Activated naive CD4-positive, alpha-beta T cell treated with anti-CD3 and anti-CD28 coated beads, Interleukin-2, amount 50 U/mL, for 16 hours (primary cell): ENCODE results near the gene ZNF48.

Source experiments
- DNase-seq: peaks from one replicate; pipeline ENCODE4 v3.0.0-alpha.2; 2020

The ZNF48 gene

DNA sequence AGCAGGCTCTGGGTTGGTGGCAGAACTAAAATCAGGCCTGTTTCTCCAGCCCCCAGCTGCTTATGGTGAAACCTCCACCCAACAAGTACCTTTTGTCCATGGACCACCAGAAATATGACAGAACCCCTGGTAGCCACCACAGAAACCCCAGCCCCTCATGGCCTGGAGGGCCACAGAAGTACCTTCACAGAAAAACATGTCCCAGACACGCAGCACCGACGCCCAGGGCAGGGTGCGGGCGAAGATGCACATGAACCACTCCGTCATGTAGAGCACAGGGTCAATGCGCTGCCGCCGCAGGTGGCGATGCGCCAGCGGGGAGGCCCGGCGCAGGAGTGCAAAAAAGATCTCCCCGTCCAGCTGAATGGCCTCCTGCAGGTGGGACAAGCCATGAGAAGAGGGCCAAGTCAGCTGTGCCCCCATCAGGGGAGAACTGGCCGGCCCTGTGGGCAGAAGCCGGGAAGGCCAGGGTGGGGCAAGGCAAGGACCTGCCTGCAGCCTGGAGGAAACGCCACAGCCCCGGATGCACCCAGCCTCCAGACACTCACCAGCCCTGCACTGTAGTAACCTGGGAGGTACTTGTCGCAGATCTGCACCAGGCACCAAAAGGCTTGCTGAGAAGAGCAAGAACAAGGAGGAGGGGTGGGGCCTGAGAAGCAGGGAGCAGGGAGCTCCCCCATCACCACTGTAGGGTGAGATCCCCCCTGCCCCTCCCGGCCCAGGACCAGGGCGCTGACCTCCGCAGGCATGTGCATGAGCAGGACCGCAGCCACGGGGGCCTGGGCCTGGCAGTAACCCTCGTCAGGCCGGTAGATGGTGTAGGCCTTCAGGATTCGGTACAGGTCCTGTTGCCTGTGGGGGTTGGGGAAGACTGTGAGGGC, 36.0 kb upstream of the ZNF48 start:
- DNase-seq: no peak

DNA sequence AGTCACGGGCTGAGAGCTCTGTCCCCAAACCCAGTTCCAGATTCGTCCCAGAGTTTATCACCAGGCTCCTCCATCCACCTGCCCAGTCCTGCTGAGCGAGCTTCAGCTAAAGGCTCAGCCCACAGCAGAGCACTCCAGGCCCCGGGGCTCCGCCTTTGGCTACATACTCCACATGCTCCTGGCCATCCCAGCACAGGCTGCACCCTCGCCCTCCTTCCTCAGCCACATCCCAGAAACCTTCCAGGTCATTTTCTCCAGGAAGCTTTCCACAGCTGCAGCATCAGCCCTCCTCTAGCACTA, 35.4 kb upstream of the ZNF48 start:
- DNase-seq: no peak

DNA sequence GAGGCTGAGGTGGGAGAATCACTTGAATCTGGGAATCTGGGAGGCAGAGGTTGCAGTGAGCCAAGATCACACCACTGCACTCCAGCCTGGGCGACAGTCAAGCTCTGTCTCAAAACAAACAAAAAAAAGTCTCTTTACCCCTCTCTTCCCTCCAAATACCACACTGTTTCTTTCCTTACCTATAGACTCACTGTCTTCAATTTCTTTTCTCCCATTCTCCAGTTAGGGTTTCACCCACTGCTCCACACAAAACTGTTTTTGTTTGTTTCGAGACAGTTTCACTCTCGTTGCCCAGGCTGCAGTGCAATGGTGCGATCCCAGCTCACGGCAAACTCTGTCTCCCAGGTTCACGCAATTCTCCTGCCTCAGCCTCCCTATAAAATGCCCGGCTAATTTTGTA, 34.0 kb upstream of the ZNF48 start:
- DNase-seq: no peak

DNA sequence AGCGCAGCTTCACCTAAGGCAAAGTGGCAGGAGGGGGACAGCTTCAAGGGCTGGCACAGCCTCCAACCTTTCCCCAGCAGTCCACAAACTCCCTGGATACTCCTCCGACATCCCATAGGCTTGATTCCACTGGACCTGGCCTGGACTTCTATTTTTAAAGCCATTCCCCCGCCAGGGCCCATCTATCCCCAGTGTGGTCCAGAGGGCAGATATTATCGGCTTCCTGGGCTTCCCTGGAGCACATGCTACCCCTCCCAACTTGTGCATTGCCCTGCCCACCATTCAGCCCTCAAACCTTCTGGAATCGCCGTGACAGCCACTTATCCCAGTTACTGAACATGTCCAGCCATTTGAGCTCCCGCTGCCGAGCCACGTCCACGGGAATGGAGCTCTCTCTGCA, 30.0 kb upstream of the ZNF48 start:
- DNase-seq: no peak

DNA sequence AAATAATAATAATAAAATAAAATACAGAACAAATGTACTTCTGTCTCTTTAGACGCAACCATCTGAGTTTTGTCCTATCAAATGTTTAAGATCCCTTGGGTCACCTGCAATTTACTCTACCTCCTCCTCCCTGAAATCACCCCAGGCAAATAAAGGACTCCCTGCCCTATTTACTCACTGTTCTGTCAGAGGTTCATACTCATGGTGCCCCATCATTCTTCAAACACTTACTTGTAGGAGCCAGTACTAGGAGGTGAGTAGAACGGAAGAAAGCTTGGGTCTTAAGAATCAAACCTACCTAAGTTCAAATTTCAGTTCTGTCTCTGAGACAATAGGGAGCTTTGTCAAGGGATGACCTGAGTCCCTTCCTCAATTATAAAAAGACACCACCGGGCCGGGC, 28.7 kb upstream of the ZNF48 start:
- DNase-seq: no peak

DNA sequence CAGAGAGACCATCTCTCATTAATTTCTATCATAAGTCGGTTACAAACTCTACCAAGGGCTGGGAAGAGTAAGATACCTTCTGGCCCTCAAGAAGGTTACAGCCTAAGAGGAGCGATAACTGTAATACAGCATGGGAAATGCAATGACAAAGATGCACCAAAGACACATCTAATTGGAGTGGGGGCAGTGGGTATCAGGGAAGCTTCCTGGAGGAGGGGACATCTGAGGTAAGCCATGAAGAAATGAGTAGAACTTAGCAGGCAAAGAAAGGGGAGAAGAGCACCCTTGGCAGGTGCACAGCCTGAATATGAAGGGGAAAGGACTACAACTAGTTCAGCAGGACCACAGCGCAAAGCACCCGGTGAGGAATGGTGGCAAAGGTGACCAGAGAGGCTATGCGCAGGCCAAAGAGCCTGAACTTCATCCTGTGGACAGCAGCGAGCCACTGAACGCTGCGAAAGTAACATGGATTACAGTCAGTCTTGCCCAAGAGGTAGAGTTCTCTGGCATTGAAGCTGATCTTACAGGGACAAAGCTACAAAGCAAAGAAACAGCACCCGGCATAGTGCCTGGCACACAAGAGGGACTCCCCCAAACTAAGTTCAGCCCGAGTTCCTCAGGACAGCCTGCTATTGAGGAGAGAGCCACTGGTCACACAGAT, 27.7 kb upstream of the ZNF48 start:
- DNase-seq: no peak

DNA sequence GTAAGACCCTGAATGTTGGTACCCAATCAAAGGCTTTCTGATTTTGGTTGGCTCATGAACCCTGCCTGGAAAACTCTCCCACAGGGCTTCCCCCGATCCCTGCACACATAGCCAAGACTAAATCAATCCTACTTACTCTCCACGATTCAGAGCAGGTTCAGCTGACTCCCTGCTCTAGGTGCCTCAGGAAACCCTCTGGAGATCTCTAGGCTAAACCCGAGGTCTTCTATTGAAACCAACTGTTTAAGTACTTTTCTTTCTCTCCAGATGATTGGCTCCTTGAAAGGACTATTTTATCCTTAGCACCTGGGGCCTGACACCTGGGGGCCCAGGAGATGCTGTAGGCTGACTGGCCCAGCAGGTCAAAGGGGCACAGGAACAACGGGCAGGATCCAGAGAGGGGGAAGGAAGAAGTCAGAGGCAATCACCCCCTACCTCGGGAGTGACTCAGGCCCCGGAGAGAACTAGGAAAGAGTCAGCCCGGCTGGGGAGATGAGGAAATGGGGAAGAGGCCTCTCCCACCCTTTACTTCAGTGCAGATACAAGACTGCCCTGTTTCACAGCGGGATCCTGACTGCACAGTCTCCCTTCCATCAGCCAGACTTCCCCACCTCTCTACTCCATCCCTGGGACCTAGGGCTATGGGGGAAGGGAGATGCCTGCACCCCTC, 27.0 kb upstream of the ZNF48 start:
- no peak for DNase-seq

DNA sequence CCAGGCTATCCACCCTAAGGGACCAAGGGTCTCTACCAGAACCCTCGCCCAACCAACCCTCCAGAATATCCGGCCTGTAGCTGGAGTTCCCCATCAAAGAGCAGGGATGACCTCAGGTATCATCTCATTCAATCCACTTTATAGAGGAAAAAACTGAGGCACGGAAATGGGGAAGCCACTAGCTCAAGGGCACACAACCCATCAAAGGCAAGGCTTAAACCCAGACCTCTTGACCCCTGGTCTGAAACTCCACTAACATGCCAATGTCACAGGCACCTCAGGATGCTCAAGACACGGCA, 26.5 kb upstream of the ZNF48 start:
- no peak for DNase-seq

DNA sequence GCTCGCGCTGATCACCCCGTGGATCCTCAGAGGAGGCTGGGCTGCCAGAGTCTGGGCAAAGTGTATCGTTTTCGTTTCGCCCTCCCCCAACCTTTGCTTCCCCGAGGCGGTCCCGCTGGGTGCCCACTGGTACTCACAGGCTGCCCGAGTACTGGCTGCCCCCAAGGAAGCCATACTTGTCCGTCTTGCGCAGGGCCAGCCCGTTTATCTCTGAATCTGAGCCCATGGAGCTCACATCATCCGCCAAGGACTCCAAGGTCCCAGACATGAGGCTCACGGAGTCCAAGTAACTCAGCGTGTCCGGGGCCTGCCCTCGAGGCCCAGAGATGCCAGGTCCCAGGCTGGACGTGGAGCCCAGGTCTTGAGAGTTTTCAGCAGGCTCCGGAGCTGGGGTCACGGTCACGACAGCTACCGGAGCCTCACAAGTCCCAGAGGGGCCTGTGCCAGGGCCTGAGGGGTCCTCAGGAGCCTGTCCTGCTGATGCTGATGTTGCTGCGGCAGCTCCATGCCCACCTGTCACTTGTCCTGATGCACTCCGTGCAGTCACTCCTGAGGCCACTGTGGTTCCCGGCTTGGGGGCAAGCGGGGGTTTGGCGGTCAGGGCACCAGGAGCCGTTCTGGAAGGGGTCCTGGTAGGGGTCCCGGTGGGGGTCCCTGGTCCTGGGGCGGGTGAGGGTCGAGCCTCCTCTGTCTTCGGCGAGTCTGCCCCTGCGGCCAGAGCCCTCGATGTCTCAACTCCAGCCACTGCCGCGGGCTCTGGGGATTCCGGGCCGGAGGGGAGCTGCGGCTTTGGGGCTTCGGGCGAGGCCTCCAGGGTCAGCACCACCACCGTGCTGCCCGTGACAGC, 25.9 kb upstream of the ZNF48 start:
- DNase-seq: peak; percentile 25

DNA sequence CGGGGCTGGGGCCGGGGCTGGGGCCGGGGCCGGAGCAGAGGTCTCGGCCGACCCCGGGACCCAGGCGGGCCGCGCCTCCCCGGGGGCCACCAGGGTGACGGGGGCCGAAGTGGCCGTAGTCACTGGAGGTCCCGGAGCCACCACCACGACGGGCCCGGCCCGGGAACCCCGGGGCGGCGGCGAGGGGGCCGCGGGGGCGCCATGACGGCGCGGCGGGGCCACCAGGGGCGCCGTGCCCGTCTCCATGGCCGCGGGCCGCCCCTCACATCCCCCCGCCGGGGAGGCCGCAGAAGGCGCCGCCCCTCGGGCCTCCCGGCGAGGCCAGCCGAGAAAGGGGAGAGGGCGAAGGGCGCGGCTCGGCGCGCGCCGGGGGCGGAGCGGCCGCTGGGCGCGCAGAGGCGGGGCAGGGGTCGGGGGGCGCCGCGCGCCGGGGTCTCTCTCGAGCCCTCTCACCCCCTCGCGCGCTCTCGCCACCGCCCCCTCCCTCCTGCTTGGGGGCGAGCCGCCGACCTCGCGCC, 25.2 kb upstream of the ZNF48 start:
- no peak for DNase-seq

DNA sequence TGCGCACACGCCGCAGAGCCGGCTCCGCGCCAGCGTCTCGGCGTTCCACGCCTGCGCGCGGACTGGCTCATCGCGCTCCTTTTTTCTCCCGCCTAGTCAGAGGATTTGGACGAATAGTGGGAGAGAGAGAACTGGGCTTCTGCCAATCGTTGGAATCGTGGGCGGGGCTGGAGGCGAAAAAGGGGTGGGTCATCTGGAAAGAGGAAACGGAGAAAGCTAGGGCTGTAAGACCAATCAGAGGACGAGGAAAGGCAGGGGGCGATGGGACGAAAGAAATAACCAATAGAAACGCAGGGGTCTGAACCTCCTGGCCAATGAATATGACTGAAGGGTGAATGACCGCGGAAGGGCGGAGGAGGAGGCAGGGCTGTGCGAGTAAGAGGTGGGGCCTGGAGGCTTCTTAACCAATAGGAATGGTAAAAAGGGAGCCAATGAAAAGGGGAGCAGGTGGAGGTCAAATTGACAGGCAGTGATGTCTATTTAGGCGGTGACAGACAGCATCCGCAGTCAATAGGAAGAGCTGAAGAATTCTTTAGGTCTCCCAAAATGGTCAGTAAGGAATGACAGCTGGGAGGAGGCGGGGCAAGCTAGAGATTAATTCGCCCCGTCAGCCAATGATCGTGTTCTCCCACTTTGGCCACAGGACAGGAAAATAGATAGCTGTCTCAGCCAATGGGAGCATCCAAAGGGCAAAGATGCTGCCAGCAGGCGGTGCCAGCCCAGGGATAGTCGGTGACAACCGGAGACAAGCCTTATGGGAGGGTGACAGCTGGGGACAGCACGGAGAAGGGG, 24.6 kb upstream of the ZNF48 start, which contains the start of gene TBC1D10B:
TSS of gene TBC1D10B (minus strand) at position 39 of the 792 bp plus-strand sequence. CDS start 311 bp downstream, outside the sequence.
- peak; percentile 97 for DNase-seq

DNA sequence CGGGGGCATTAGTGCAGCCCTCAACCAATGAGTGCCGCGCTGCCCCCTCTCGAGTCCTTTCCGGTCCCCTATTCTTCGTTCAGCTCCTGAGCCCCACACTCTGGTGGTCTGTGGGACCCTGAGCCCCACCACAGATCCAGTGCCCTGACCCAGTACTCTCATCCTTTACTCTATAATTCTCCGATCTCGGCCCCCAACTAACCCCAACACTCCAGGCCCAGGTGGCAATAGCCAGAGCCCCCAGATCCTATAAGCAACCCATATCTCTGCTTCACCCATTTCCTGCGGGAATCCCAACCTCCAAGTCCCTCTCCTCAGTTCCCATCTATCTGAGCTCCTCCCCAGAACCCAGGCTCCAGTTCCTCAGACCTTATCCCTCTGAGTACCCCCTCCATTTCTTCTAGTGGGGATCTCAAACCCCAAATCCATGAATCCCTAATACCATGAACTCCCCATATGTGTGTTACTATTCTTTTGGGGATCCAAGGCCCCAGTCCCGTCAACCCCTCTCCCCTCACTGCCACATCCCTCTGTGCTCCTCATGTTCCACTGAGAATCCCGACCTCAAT, 23.9 kb upstream of the ZNF48 start:
- no peak for DNase-seq

DNA sequence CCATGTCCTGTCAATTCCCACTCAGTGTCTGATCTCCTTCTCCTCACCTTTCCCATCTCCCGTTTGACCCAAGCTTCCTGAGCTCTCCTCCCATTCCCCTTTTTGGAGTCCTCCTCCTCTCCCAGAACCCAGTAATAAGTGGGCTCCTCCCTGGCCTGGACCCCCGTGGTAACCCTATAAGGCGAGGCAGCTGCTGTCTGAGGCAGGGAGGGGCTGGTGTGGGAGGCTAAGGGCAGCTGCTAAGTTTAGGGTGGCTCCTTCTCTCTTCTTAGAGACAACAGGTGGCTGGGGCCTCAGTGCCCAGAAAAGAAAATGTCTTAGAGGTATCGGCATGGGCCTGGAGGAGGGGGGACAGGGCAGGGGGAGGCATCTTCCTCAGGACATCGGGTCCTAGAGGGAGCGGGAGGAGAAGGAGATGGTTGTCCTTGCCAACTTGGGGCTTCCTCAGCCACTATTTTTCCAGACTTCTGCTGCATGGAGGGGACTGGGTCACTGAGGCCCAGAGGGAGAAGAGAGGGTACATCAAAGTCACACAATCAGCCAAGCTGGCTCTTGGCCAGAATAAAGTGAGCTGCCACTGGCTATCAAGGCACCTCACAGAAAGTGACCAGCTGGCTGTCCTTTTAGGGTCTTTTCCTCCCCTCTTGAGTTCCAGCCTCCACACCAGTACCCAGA, 23.0 kb upstream of the ZNF48 start:
- no peak for DNase-seq

DNA sequence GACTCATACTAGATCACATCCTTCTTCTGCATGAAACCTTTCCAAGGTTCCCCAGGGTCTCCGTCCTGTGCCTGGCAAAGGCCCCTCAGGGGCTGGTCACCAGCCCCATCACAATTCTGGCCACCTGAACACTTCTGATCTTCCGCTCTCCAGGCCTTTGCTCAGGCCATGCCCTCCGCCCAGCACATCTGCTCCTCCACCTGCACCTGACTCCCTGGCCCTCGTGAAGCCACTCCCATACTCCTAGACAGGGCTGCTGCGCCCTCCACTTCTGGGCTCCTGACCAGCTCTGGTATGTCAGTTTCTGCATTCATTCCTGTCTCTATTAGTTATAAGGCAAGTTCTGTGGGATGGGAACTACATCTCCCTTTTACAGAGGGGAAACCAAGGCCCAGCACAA, 22.5 kb upstream of the ZNF48 start:
- no peak for DNase-seq

DNA sequence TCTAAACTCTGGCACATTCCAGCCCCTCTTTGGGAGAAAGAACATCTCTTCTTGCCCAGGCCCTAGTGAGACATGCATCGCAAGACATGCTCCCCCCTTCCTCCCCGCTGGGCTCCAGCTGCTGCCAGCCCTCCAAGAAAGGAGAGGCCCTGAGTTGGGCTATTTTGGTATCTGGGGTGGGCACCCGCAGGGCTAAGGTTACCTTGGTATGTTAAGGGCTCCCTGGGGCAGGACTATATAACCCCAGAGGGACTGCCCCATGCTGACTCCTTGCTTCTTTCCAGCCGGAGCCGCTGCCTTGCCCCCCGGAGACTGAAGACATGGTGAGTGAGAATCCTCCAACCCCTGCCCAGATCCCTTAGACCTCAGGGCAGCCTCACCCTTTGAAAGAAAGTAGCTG, 20.7 kb upstream of the ZNF48 start, which contains the start of gene MYL11:
TSS of gene MYL11 (plus strand) at position 265 of the 400 bp plus-strand sequence. CDS start at position 321, 56 bp downstream.
- no peak for DNase-seq

DNA sequence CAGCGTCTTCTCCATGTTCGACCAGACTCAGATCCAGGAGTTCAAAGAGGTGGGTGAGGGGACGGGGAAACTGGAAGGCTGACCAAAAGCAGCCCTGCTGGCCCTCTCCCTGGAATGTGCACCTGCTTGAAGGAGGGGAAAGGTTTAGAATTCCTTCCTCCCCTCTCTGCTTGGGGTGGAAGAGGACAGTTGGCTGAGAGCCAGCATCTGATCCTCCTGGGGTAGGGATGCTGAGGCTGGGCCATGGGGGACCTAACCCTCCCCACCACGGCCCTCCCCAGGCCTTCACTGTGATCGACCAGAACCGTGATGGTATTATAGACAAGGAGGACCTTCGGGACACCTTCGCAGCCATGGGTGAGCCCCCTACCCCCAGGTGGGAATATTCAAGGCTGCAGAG, 19.4 kb upstream of the ZNF48 start:
- no peak for DNase-seq

DNA sequence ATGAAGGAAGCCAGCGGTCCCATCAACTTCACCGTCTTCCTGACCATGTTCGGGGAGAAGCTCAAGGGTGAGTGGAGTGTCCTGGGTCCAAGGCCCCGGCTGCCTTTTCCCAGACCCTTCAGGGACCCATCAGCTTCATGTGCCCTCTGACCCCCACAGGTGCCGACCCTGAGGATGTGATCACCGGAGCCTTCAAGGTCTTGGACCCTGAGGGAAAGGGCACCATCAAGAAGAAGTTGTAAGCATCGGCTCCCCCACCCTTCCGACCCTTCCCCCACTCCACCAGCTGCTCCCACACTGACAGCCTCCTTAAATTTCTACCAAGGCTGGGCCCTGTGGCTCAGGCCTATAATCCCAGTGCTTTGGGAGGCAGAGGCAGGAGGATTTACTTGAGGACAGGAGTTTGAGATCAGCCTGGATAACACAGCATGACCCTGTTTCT, 18.7 kb upstream of the ZNF48 start:
- DNase-seq: no peak

DNA sequence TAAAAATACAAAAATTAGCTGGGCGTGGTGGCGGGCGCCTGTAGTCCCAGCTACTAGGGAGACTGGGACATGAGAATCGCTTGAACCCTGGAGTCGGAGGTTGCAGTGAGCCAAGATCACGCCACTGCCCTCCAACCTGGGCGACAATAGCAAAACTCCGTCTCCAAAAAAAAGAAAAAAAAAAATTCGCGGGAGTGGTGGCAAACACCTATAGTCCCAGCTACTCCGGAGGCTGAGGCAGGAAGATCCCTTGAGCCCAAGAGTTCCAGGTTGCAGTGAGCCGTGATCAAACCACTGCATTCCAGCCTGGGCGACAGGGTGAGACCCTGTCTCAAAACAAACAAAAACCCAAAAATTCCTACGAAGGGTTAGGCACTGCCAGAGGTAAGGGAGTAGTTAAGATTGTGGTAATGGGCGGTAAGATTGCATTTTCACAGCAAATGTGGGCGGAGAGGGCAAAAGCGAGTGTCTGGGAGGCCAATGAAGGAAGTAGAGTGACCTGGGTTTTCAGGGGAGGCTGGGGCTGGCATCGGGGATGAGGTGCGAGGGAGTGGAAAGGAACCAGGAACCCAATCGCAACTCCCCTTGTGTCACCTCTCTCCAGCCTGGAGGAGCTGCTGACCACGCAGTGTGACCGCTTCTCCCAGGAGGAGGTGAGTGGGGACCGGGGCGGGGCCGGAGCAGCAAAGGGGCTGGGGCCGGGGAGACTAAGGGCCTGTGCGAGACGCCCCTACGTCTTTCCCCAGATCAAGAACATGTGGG, 18.0 kb upstream of the ZNF48 start:
- DNase-seq: no peak

DNA sequence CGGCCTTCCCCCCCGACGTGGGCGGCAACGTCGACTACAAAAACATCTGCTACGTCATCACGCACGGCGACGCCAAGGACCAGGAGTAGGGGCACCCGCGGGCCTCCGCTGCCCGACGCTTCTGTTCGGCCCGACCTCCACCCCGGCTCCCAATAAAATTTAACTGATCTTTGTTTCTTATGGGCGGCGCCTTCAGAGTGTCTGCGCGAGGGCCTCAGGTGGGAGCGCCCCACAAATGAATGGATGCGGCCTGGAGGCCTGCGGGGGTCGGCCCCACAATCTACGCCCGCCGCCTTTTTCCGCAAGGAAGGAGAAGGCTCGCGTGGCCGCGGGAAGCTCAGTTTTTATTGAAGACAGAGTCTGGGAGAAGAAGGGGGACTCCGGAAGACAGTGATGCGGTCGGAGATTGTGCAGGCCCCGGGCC, 17.4 kb upstream of the ZNF48 start:
- DNase-seq: peak; percentile 87
